Measurements from ENCODE around the gene HOXB3. TPM values are rescaled to one million over a fixed set of nuclear protein-coding genes. Genes with fewer than 3 reads are reported as not detected.
A peak's percentile ranks its signal among the peaks of the same experiment; 100 is the strongest.

HOXB3 gene
- total RNA-seq, 4 donors from 2014 or later = 3.7 to 14.1 (median 9.4) TPM

DNA sequence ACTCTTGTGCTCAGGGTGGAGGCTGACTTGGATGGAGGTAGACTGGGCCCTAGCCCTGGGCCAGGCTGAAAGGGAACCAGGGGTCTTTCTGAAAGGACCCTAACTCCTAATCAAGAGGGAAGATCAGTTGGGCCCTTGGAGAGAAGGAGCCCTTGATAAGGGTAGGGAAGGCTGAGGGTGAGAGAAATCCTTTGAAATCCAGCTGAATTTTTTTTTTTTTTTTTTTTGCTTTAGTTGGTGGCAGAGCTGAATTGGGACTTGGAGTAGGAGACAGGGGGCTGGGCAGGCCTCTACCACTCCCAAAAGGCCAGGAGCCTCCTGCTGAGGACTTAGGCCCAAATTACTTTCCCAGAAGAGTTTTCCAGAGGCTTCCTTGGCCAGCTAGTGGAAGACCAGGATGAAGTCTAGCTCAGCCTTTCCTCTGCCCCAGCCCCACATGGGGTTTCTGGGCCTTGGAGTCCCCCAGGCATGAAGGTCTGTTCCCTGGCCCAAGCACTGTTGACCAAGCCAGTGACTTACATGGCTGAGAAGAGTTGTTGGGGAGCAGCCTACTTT is 643 bp upstream of the HOXB3 start:
- no peak overlapping the region for H3K27ac ChIP-seq
- H3K4me3 ChIP-seq = no peak overlapping the region
- no peaks in the 10 kb centered on the region for H3K36me3 ChIP-seq
- peaks cover 0 to 43% (median 10%) of the 10 kb centered on the region in 4 donors for H3K4me1 ChIP-seq
- no peak for TF ChIP-seq EP300 (IDR thresholded peaks at IDR 0.05)
- no peak for TF ChIP-seq POLR2A (IDR thresholded peaks at IDR 0.05)
- TF ChIP-seq CTCF (IDR thresholded peaks at IDR 0.05) = no peak
- H3K27me3 ChIP-seq = peaks cover 0 to 100% of the 10 kb centered on the region in 2 donors
- H3K9me3 ChIP-seq = no peaks in the 10 kb centered on the region
- no peak for DNase-seq (ENCODE audit: low spot score in 2 of 2)

- DNase-seq (ENCODE audit: low spot score in 2 of 2) = no peak
- Histone ChIP-seq H3K4me1 (peaks cover 0 to 57% (median 13%) of the 10 kb centered on the region in 4 donors), H3K27ac (no peak overlapping the region), H3K9me3 (no peaks in the 10 kb centered on the region), H3K36me3 (no peaks in the 10 kb centered on the region), H3K4me3 (no peak overlapping the region), H3K27me3 (peaks cover 0 to 100% of the 10 kb centered on the region in 2 donors)
- 57 to 59% methylated on average over 10 of the region's 10 CpGs for WGBS, 2 donors
- TF ChIP-seq EP300 (IDR thresholded peaks at IDR 0.05) (no peak), POLR2A (IDR thresholded peaks at IDR 0.05) (no peak)
Measured at GRCh38 chr17:48589060-48589830, 796 bp downstream of the HOXB3 start.

GRCh38 chr17:48588528-48588927 is 1.5 kb downstream of the HOXB3 start:
- no peak for DNase-seq (ENCODE audit: low spot score in 2 of 2)
- Histone ChIP-seq H3K4me1 (peaks cover 0 to 51% (median 11%) of the 10 kb centered on the region in 4 donors), H3K4me3 (no peak overlapping the region), H3K27me3 (peaks cover 0 to 100% of the 10 kb centered on the region in 2 donors), H3K9me3 (no peaks in the 10 kb centered on the region), H3K36me3 (no peaks in the 10 kb centered on the region), H3K27ac (no peak overlapping the region)
- WGBS, 2 donors = 30 to 38% methylated on average over 2 of the region's 2 CpGs
- TF ChIP-seq CTCF (IDR thresholded peaks at IDR 0.05) (no peak), POLR2A (IDR thresholded peaks at IDR 0.05) (no peak), EP300 (IDR thresholded peaks at IDR 0.05) (no peak)

GRCh38 chr17:48588074-48588415 is 2.0 kb downstream of the HOXB3 start:
- TF ChIP-seq POLR2A (IDR thresholded peaks at IDR 0.05) (no peak), CTCF (IDR thresholded peaks at IDR 0.05) (no peak), EP300 (IDR thresholded peaks at IDR 0.05) (no peak)
- H3K36me3 ChIP-seq = no peaks in the 10 kb centered on the region
- WGBS, 2 donors = 44 to 69% methylated on average over 2 of the region's 2 CpGs
- H3K4me3 ChIP-seq = no peak overlapping the region
- peaks cover 0 to 100% of the 10 kb centered on the region in 2 donors for H3K27me3 ChIP-seq
- peaks cover 0 to 47% (median 9%) of the 10 kb centered on the region in 4 donors for H3K4me1 ChIP-seq
- peak overlapping the region in 2 of 4 donors; percentile 15 to 38 for H3K27ac ChIP-seq
- DNase-seq (ENCODE audit: low spot score in 2 of 2) = no peak
- H3K9me3 ChIP-seq = no peaks in the 10 kb centered on the region

GRCh38 chr17:48587276-48588073 is 2.6 kb downstream of the HOXB3 start:
- TF ChIP-seq EP300 (IDR thresholded peaks at IDR 0.05) (no peak), POLR2A (IDR thresholded peaks at IDR 0.05) (no peak), CTCF (IDR thresholded peaks at IDR 0.05) (no peak)
- Histone ChIP-seq H3K4me1 (peaks cover 0 to 47% (median 9%) of the 10 kb centered on the region in 4 donors), H3K4me3 (no peak overlapping the region), H3K27ac (peak overlapping the region in 2 of 4 donors; percentile 36 to 38), H3K27me3 (peaks cover 0 to 100% of the 10 kb centered on the region in 2 donors), H3K9me3 (no peaks in the 10 kb centered on the region), H3K36me3 (no peaks in the 10 kb centered on the region)
- 45 to 51% methylated on average over 5 of the region's 5 CpGs for WGBS, 2 donors
- DNase-seq (ENCODE audit: low spot score in 2 of 2) = no peak
